Thoracic aorta (tissue), 2 donors: Measurements from ENCODE around the gene C8A. TPM values are rescaled to one million over a fixed set of nuclear protein-coding genes. Genes with fewer than 3 reads are reported as not detected.

Experiments
- ATAC-seq: fragments of 150-250 bp; one replicate; pipeline ENCODE4 v1.8.0; 2017; ENCODE audit warnings: low read depth; ENCODE audit not compliant: insufficient number of reproducible peaks, low FRiP score
- DNase-seq: peaks from one replicate; pipeline ENCODE4 v3.0.0-alpha.2; 2020; ENCODE audit warnings: low spot score
- H3K27ac ChIP-seq, 2 donors: fragments of 200-600 bp; sonication (generic); 1 replicate in 1 of 2; 2 replicates in 1 of 2; pipeline ENCODE4 v1.5.1; 2016; ENCODE audit warnings: mild to moderate bottlenecking in 2 of 2, moderate library complexity in 2 of 2
- H3K27me3 ChIP-seq: fragments of 200-600 bp; sonication (generic); replicated peaks from 2 replicates; pipeline ENCODE4 v1.6.0; 2016; ENCODE audit warnings: mild to moderate bottlenecking; ENCODE audit not compliant: insufficient read depth
- H3K36me3 ChIP-seq: fragments of 200-600 bp; sonication (generic); one replicate; pipeline ENCODE4 v1.5.1; 2016
- H3K4me1 ChIP-seq, 2 donors: fragments of 200-600 bp; sonication (generic); 1 replicate in 1 of 2; 2 replicates in 1 of 2; pipeline versions ENCODE4 v1.5.1 to v1.6.0; 2016; ENCODE audit warnings: low read depth in 2 of 2, mild to moderate bottlenecking in 1 of 2; ENCODE audit not compliant: control insufficient read depth in 1 of 2
- H3K4me3 ChIP-seq: fragments of 200-600 bp; sonication (generic); 2 replicates; pipeline ENCODE4 v1.5.1; 2016; ENCODE audit warnings: mild to moderate bottlenecking
- H3K9me3 ChIP-seq: fragments of 200-600 bp; sonication (generic); 2 replicates; pipeline ENCODE4 v1.5.1; 2016
- CTCF ChIP-seq: fragments of 200-600 bp; sonication (generic); IDR thresholded peaks from one replicate; pipeline ENCODE4 v1.5.1; 2019; ENCODE audit warnings: antibody characterized with exemption
- total RNA-seq, 2 donors: library from RNA; depleted of rRNA; stranded (reverse); fragments of >200 nt; gene quantifications; one replicate each; pipeline versions ENCODE4 v1.1.0 to v1.2.3, GENCODE V29; 2016

C8A gene
- total RNA-seq, 2 donors from 2014 or later: not detected

GRCh38 chr1:56953386-56953785 is 98.8 kb downstream of the C8A start:
- DNase-seq: no peak
- no peaks in the 10 kb centered on the region for H3K36me3 ChIP-seq
- no peaks in the 10 kb centered on the region for H3K4me1 ChIP-seq
- H3K27ac ChIP-seq: no peak overlapping the region
- no peaks in the 10 kb centered on the region for H3K9me3 ChIP-seq
- no peak overlapping the region for H3K4me3 ChIP-seq
- TF ChIP-seq CTCF: no peak
- no peaks in the 10 kb centered on the region for H3K27me3 ChIP-seq
- ATAC-seq: no peak

- no peak for TF ChIP-seq CTCF
- no peaks in the 10 kb centered on the region for H3K36me3 ChIP-seq
- no peaks in the 10 kb centered on the region for H3K4me1 ChIP-seq
- no peaks in the 10 kb centered on the region for H3K27me3 ChIP-seq
- DNase-seq (no peak), ATAC-seq (no peak)
- no peak overlapping the region for H3K4me3 ChIP-seq
- no peaks in the 10 kb centered on the region for H3K9me3 ChIP-seq
- no peak overlapping the region for H3K27ac ChIP-seq
These were observed 100.1 kb downstream of the C8A start for GRCh38 chr1:56954664-56955063.

- H3K4me3 ChIP-seq: no peak overlapping the region
- TF ChIP-seq CTCF: no peak
- no peak overlapping the region for H3K27ac ChIP-seq
- H3K27me3 ChIP-seq: no peaks in the 10 kb centered on the region
- no peaks in the 10 kb centered on the region for H3K36me3 ChIP-seq
- no peaks in the 10 kb centered on the region for H3K4me1 ChIP-seq
- ATAC-seq (no peak), DNase-seq (no peak)
- H3K9me3 ChIP-seq: no peaks in the 10 kb centered on the region
These were observed 103.3 kb downstream of the C8A start for GRCh38 chr1:56957931-56958330.

- DNase-seq (no peak), ATAC-seq (no peak)
- Histone ChIP-seq H3K4me3 (no peak overlapping the region), H3K27me3 (no peaks in the 10 kb centered on the region), H3K27ac (no peak overlapping the region), H3K36me3 (no peaks in the 10 kb centered on the region), H3K4me1 (no peaks in the 10 kb centered on the region), H3K9me3 (no peaks in the 10 kb centered on the region)
- no peak for TF ChIP-seq CTCF
These were observed 103.9 kb downstream of the C8A start for GRCh38 chr1:56958526-56958925.

- H3K27me3 ChIP-seq: no peaks in the 10 kb centered on the region
- no peak overlapping the region for H3K27ac ChIP-seq
- no peaks in the 10 kb centered on the region for H3K36me3 ChIP-seq
- no peak overlapping the region for H3K4me3 ChIP-seq
- no peaks in the 10 kb centered on the region for H3K9me3 ChIP-seq
- no peak for TF ChIP-seq CTCF
- DNase-seq (no peak), ATAC-seq (no peak)
- no peaks in the 10 kb centered on the region for H3K4me1 ChIP-seq
These were observed 106.8 kb downstream of the C8A start for GRCh38 chr1:56961426-56961825.
